Activated naive CD8-positive, alpha-beta T cell treated with anti-CD3 and anti-CD28 coated beads, Interleukin-2, amount 10 ng/mL, durations not matched to agents 7 days and 5 days (primary cell): Measurements from ENCODE around the gene ERN1. TPM values are rescaled to one million over a fixed set of nuclear protein-coding genes. Genes with fewer than 3 reads are reported as not detected.

ENCODE experiments used
- ATAC-seq: fragments of 150-1000 bp; cut with Tn5 transposase; one replicate; pipeline ENCODE4 v1.10.0; 2021; ENCODE audit warnings: low read depth, moderate library complexity
- POLR2A ChIA-PET: fragments of 350-600 bp; sonication (Branson Sonifier 250); formaldehyde crosslinking; loops from one replicate; lab custom pipeline; 2021; ENCODE audit warnings: antibody characterized with exemption; lab: Charles Lee
- DNase-seq: peaks from one replicate; pipeline ENCODE4 v3.0.0; 2021
- H3K27ac Mint-ChIP-seq: one replicate; pipeline ENCODE4 v1.8.0; 2022; ENCODE audit warnings: mild to moderate bottlenecking, mixed read lengths
- H3K27me3 Mint-ChIP-seq: one replicate; pipeline ENCODE4 v1.8.0; 2022; ENCODE audit warnings: mild to moderate bottlenecking, moderate library complexity, mixed read lengths
- H3K36me3 Mint-ChIP-seq: one replicate; pipeline ENCODE4 v1.8.0; 2021; ENCODE audit warnings: mild to moderate bottlenecking, mixed read lengths
- H3K4me1 Mint-ChIP-seq: one replicate; pipeline ENCODE4 v1.8.0; 2021; ENCODE audit warnings: mixed read lengths
- H3K4me3 Mint-ChIP-seq: one replicate; pipeline ENCODE4 v1.8.0; 2022; ENCODE audit warnings: mild to moderate bottlenecking, moderate library complexity, mixed read lengths
- H3K9me3 Mint-ChIP-seq: one replicate; pipeline ENCODE4 v1.8.0; 2021; ENCODE audit warnings: mixed read lengths
- total RNA-seq, 2 experiments: library from RNA; stranded (reverse); gene quantifications; one replicate each; pipeline ENCODE4 v1.2.3, GENCODE V29; 2021

ERN1 gene
- total RNA-seq, 2 experiments from 2014 or later, result 38.6 to 45.3 TPM

GRCh38 chr17:64165347-64165746, 35.4 kb upstream of the ERN1 start:
- DNase-seq (no peak), ATAC-seq (no peak)
- H3K27ac Mint-ChIP-seq, result no peak overlapping the region
- POLR2A ChIA-PET, result interaction anchor here (1.3 kb wide), 1 partner anchor 19 kb away, joined by 3 read pairs; no protein-coding TSS in a partner anchor
- no peaks in the 10 kb centered on the region for H3K4me1 Mint-ChIP-seq
- H3K9me3 Mint-ChIP-seq, result no peaks in the 10 kb centered on the region
- peaks cover 5% of the 10 kb centered on the region for H3K36me3 Mint-ChIP-seq
- H3K27me3 Mint-ChIP-seq, result no peaks in the 10 kb centered on the region
- H3K4me3 Mint-ChIP-seq, result no peak overlapping the region

GRCh38 chr17:64164596-64165285, 34.8 kb upstream of the ERN1 start:
- DNase-seq (no peak), ATAC-seq (no peak)
- Mint-ChIP-seq H3K4me3 (no peak overlapping the region), H3K9me3 (no peaks in the 10 kb centered on the region), H3K4me1 (no peaks in the 10 kb centered on the region), H3K27me3 (no peaks in the 10 kb centered on the region), H3K36me3 (no peaks in the 10 kb centered on the region), H3K27ac (no peak overlapping the region)
- POLR2A ChIA-PET, result interaction anchor here (1.3 kb wide), 1 partner anchor 19 kb away, joined by 3 read pairs; no protein-coding TSS in a partner anchor

GRCh38 chr17:64163468-64163867, 33.5 kb upstream of the ERN1 start:
- no peak overlapping the region for H3K4me3 Mint-ChIP-seq
- POLR2A ChIA-PET, result no interaction called here
- DNase-seq (no peak), ATAC-seq (no peak)
- H3K27me3 Mint-ChIP-seq, result no peaks in the 10 kb centered on the region
- H3K27ac Mint-ChIP-seq, result no peak overlapping the region
- no peaks in the 10 kb centered on the region for H3K4me1 Mint-ChIP-seq
- H3K36me3 Mint-ChIP-seq, result no peaks in the 10 kb centered on the region
- no peaks in the 10 kb centered on the region for H3K9me3 Mint-ChIP-seq

GRCh38 chr17:64162554-64162953, 32.6 kb upstream of the ERN1 start:
- DNase-seq, result no peak
- POLR2A ChIA-PET, result no interaction called here
- Mint-ChIP-seq H3K27me3 (no peaks in the 10 kb centered on the region), H3K4me1 (no peaks in the 10 kb centered on the region), H3K9me3 (no peaks in the 10 kb centered on the region), H3K27ac (no peak overlapping the region), H3K4me3 (no peak overlapping the region), H3K36me3 (no peaks in the 10 kb centered on the region)
- no peak for ATAC-seq

GRCh38 chr17:64161380-64162176, 31.6 kb upstream of the ERN1 start:
- no peak overlapping the region for H3K4me3 Mint-ChIP-seq
- H3K36me3 Mint-ChIP-seq, result no peaks in the 10 kb centered on the region
- POLR2A ChIA-PET, result interaction anchor here (0.7 kb wide), 1 partner anchor 15 kb away, joined by 4 read pairs; no protein-coding TSS in a partner anchor
- DNase-seq (no peak), ATAC-seq (no peak)
- H3K27me3 Mint-ChIP-seq, result no peaks in the 10 kb centered on the region
- H3K9me3 Mint-ChIP-seq, result no peaks in the 10 kb centered on the region
- no peak overlapping the region for H3K27ac Mint-ChIP-seq
- H3K4me1 Mint-ChIP-seq, result no peaks in the 10 kb centered on the region

- no peak for ATAC-seq
- Mint-ChIP-seq H3K4me1 (no peaks in the 10 kb centered on the region), H3K27ac (no peak overlapping the region), H3K4me3 (no peak overlapping the region), H3K9me3 (no peaks in the 10 kb centered on the region), H3K27me3 (no peaks in the 10 kb centered on the region), H3K36me3 (no peaks in the 10 kb centered on the region)
- no peak for DNase-seq
- POLR2A ChIA-PET, result interaction anchor here (1.0 kb wide), 1 partner anchor 14 kb away, joined by 3 read pairs; no protein-coding TSS in a partner anchor
Observed at GRCh38 chr17:64160378-64160777, 30.4 kb upstream of the ERN1 start.

GRCh38 chr17:64158831-64159590, 29.1 kb upstream of the ERN1 start:
- H3K27me3 Mint-ChIP-seq, result no peaks in the 10 kb centered on the region
- POLR2A ChIA-PET, result no interaction called here

GRCh38 chr17:64158406-64158805, 28.5 kb upstream of the ERN1 start:
- H3K4me3 Mint-ChIP-seq, result no peak overlapping the region
- no peaks in the 10 kb centered on the region for H3K4me1 Mint-ChIP-seq
- POLR2A ChIA-PET, result no interaction called here
- DNase-seq, result no peak
- H3K9me3 Mint-ChIP-seq, result no peaks in the 10 kb centered on the region
- H3K27me3 Mint-ChIP-seq, result no peaks in the 10 kb centered on the region
- no peak overlapping the region for H3K27ac Mint-ChIP-seq
- ATAC-seq, result no peak
- H3K36me3 Mint-ChIP-seq, result no peaks in the 10 kb centered on the region

More at GRCh38 chr17:64158831-64159590, 29.1 kb upstream of the ERN1 start:
- H3K27ac Mint-ChIP-seq, result no peak overlapping the region
- no peak for ATAC-seq
- no peaks in the 10 kb centered on the region for H3K9me3 Mint-ChIP-seq
- no peaks in the 10 kb centered on the region for H3K4me1 Mint-ChIP-seq
- H3K4me3 Mint-ChIP-seq, result no peak overlapping the region
- no peaks in the 10 kb centered on the region for H3K36me3 Mint-ChIP-seq
- DNase-seq, result no peak

GRCh38 chr17:64157669-64158180, 27.8 kb upstream of the ERN1 start:
- Mint-ChIP-seq H3K4me3 (no peak overlapping the region), H3K27ac (no peak overlapping the region), H3K27me3 (no peaks in the 10 kb centered on the region), H3K4me1 (no peaks in the 10 kb centered on the region), H3K36me3 (peaks cover 4% of the 10 kb centered on the region), H3K9me3 (no peaks in the 10 kb centered on the region)
- no peak for DNase-seq
- ATAC-seq, result no peak
- POLR2A ChIA-PET, result no interaction called here

- DNase-seq (no peak), ATAC-seq (no peak)
- Mint-ChIP-seq H3K9me3 (no peaks in the 10 kb centered on the region), H3K4me3 (no peak overlapping the region), H3K27ac (no peak overlapping the region), H3K4me1 (no peaks in the 10 kb centered on the region), H3K27me3 (no peaks in the 10 kb centered on the region), H3K36me3 (peaks cover 8% of the 10 kb centered on the region)
- POLR2A ChIA-PET, result no interaction called here
Observed at GRCh38 chr17:64156670-64157069, 26.7 kb upstream of the ERN1 start.

GRCh38 chr17:64155751-64156544, 26.0 kb upstream of the ERN1 start:
- POLR2A ChIA-PET, result no interaction called here
- Mint-ChIP-seq H3K9me3 (no peaks in the 10 kb centered on the region), H3K27me3 (no peaks in the 10 kb centered on the region), H3K27ac (no peak overlapping the region), H3K4me3 (no peak overlapping the region), H3K36me3 (peaks cover 8% of the 10 kb centered on the region), H3K4me1 (no peaks in the 10 kb centered on the region)
- ATAC-seq (no peak), DNase-seq (no peak)

GRCh38 chr17:64155129-64155528, 25.2 kb upstream of the ERN1 start:
- POLR2A ChIA-PET, result interaction anchor here (1.0 kb wide), 1 partner anchor 9 kb away, joined by 3 read pairs; no protein-coding TSS in a partner anchor
- Mint-ChIP-seq H3K4me3 (no peak overlapping the region), H3K27me3 (no peaks in the 10 kb centered on the region), H3K4me1 (no peaks in the 10 kb centered on the region), H3K27ac (no peak overlapping the region), H3K36me3 (peaks cover 12% of the 10 kb centered on the region), H3K9me3 (no peaks in the 10 kb centered on the region)
- DNase-seq (no peak), ATAC-seq (no peak)
